HepG2 (cell line): ENCODE results near the gene PEX10. TPM values are rescaled to one million over a fixed set of nuclear protein-coding genes. Genes with fewer than 3 reads are reported as not detected.

ENCODE experiments used
- ATAC-seq: fragments of 200-7000 bp; cut with Tn5 transposase; 3 replicates; pipeline ENCODE4 v1.9.1; 2020; ENCODE audit warnings: mild to moderate bottlenecking, moderate library complexity
- BruUV-seq: library from RNA; stranded (reverse); fragments of 400-500 nt; replicated peaks from 2 replicates; lab custom pipeline; 2021; lab: Mats Ljungman, UMichigan
- CTCF ChIA-PET: fragments of 300-600 bp; formaldehyde crosslinking; extraction: SDS; loops from one replicate; lab custom pipeline; 2021; ENCODE audit warnings: low total read pairs, inconsistent platforms, low intra/inter-chr PET ratio; lab: Yijun Ruan, JAX
- POLR2A ChIA-PET: fragments of 350-600 bp; sonication (Branson Sonifier 250); formaldehyde crosslinking; loops from one replicate; lab custom pipeline; 2020; ENCODE audit warnings: antibody characterized with exemption, inconsistent platforms; lab: Yijun Ruan, JAX
- DNase-seq: peaks from one replicate; pipeline ENCODE4 v3.0.0-alpha.2; 2015; ENCODE audit warnings: low spot score
- FAIRE-seq: peaks from 3 replicates; lab custom pipeline; 2011; peaks lifted over from hg19 to GRCh38; lab: Jason Lieb, UNC
- H2AFZ ChIP-seq: one replicate; pipeline ENCODE4 v1.6.1; 2011; ENCODE audit warnings: low read length, inconsistent platforms
- H3K27ac ChIP-seq: fragments of 300-600 bp; 3 replicates; pipeline ENCODE4 v1.8.0; 2011; ENCODE audit warnings: mixed run types, mild to moderate bottlenecking, mixed read lengths, low read length, inconsistent platforms; ENCODE audit not compliant: insufficient read depth; ENCODE audit errors: extremely low read length
- H3K27me3 ChIP-seq, 2 experiments: fragments of 200-600 bp in 1 of 2; 2 replicates in 1 of 2; 3 replicates in 1 of 2; pipeline versions ENCODE4 v1.6.0 to v1.8.0; 2011; ENCODE audit warnings: low read length in 2 of 2, mild to moderate bottlenecking in 2 of 2, moderate library complexity in 2 of 2, inconsistent platforms in 1 of 2; ENCODE audit not compliant: insufficient read depth in 2 of 2, control insufficient read depth in 1 of 2
- H3K36me3 ChIP-seq, 2 experiments: fragments of 200-600 bp in 1 of 2; replicated peaks in 1 of 2; 2 replicates in 1 of 2; 3 replicates in 1 of 2; pipeline versions ENCODE4 v1.5.1 to v1.8.0; 2011; ENCODE audit warnings: low read length in 2 of 2, inconsistent platforms in 1 of 2; ENCODE audit not compliant: insufficient read depth in 2 of 2, control insufficient read depth in 1 of 2
- H3K4me1 ChIP-seq: 2 replicates; pipeline ENCODE4 v1.5.1; 2012; ENCODE audit warnings: low read length, inconsistent platforms; ENCODE audit not compliant: insufficient read depth
- H3K4me2 ChIP-seq: 2 replicates; pipeline ENCODE4 v1.6.0; 2011; ENCODE audit warnings: low read depth, low read length, inconsistent platforms
- H3K4me3 ChIP-seq, 3 experiments: fragments of 200-600 bp in 1 of 3; sonication (generic), shearing (Covaris generic) in 1 of 3; replicated peaks in 1 of 3; 2 replicates each; pipeline ENCODE4 v1.5.1; 2011 to 2016; ENCODE audit warnings: low read length in 3 of 3, inconsistent platforms in 2 of 3, low read depth in 2 of 3, mild to moderate bottlenecking in 2 of 3, control low read depth in 1 of 3, mixed read lengths in 1 of 3; ENCODE audit not compliant: insufficient read depth in 1 of 3
- H3K79me2 ChIP-seq: one replicate; pipeline ENCODE4 v1.6.1; 2011; ENCODE audit warnings: low read length, inconsistent platforms; ENCODE audit not compliant: insufficient read depth
- H3K9ac ChIP-seq: 2 replicates; pipeline ENCODE4 v1.6.0; 2011; ENCODE audit warnings: mild to moderate bottlenecking, low read depth, low read length, inconsistent platforms; ENCODE audit not compliant: insufficient read depth
- H3K9me3 ChIP-seq: 2 replicates; pipeline ENCODE4 v1.5.1; 2012; ENCODE audit warnings: mild to moderate bottlenecking, low read length
- H4K20me1 ChIP-seq: 2 replicates; pipeline ENCODE4 v1.6.0; 2011; ENCODE audit warnings: inconsistent platforms, mild to moderate bottlenecking, low read length, moderate library complexity; ENCODE audit not compliant: insufficient read depth
- BRD4 ChIP-seq: sonication (generic); formaldehyde crosslinking; IDR thresholded peaks from 2 replicates; pipeline ENCODE4 v1.4.0; 2020; ENCODE audit warnings: missing genetic modification reagents
- RELA ChIP-seq: sonication (generic); formaldehyde crosslinking; IDR thresholded peaks from 2 replicates; pipeline ENCODE4 v1.4.0; 2020; ENCODE audit warnings: missing genetic modification reagents
- SP5 ChIP-seq: IDR thresholded peaks from 2 replicates; pipeline ENCODE4 v1.6.1; 2016; ENCODE audit warnings: low read depth, borderline replicate concordance
- ZFP1 ChIP-seq: IDR thresholded peaks from 2 replicates; pipeline ENCODE4 v1.6.1; 2016
- ZSCAN30 ChIP-seq: sonication (generic); formaldehyde crosslinking; IDR thresholded peaks from 2 replicates; pipeline ENCODE4 v1.5.0; 2020; ENCODE audit warnings: mild to moderate bottlenecking, missing genetic modification reagents
- WGBS: methylation state at CpG from one replicate; pipeline ENCODE4 v1.1.6; 2017; ENCODE audit warnings: low lambda C conversion rate; 5-methylcytosine and 5-hydroxymethylcytosine counted together
- in situ Hi-C: cut with HindIII; loops from 2 replicates; pipeline ENCODE4 v1.10.0; 2017; ENCODE audit warnings: low pct_unique_long_range_greater_than_20kb; ENCODE audit not compliant: extremely low pct_ligation_motif_present
- intact Hi-C: fragments of 100-400 bp; cut with micrococcal nuclease; formaldehyde crosslinking; loops from one replicate; pipeline ENCODE4 v1.10.0; 2022; ENCODE audit not compliant: unreplicated experiment
- polyA plus RNA-seq, 8 experiments: library from polyadenylated mRNA; depleted of rRNA in 3 of 8; stranded (reverse) in 7 of 8; unstranded in 1 of 8; fragments of >200 nt; fragmentation: Illumina TruSeq in 4 of 8; extraction: Trizol in 4 of 8; gene quantifications; 2 replicates each; pipeline versions ENCODE4 v1.2.1 to v1.2.3, GENCODE V29; 2011 to 2016; ENCODE audit warnings: low read depth in 4 of 8, missing spikeins in 1 of 8, mixed read lengths in 1 of 8; ENCODE audit not compliant: insufficient read depth in 1 of 8
- total RNA-seq, 5 experiments: library from RNA; depleted of rRNA; stranded (reverse); fragments of >200 nt; fragmentation: Illumina TruSeq; extraction: Trizol; gene quantifications; 2 replicates each; pipeline ENCODE4 v1.2.3, GENCODE V29; 2016; ENCODE audit warnings: low read depth in 1 of 5
- TF ChIP-seq, protein P1 (sequence below): sonication (generic); formaldehyde crosslinking; IDR thresholded peaks from 2 replicates; pipeline ENCODE4 v1.4.0; 2020; ENCODE audit warnings: missing genetic modification reagents, borderline replicate concordance

The PEX10 gene
- total and polyA plus RNA-seq, 2 of the 13 experiments (the other 11 are each of a cell fraction or from before 2014, with no cell fraction given) = 16.1 to 39.6 TPM

DNA sequence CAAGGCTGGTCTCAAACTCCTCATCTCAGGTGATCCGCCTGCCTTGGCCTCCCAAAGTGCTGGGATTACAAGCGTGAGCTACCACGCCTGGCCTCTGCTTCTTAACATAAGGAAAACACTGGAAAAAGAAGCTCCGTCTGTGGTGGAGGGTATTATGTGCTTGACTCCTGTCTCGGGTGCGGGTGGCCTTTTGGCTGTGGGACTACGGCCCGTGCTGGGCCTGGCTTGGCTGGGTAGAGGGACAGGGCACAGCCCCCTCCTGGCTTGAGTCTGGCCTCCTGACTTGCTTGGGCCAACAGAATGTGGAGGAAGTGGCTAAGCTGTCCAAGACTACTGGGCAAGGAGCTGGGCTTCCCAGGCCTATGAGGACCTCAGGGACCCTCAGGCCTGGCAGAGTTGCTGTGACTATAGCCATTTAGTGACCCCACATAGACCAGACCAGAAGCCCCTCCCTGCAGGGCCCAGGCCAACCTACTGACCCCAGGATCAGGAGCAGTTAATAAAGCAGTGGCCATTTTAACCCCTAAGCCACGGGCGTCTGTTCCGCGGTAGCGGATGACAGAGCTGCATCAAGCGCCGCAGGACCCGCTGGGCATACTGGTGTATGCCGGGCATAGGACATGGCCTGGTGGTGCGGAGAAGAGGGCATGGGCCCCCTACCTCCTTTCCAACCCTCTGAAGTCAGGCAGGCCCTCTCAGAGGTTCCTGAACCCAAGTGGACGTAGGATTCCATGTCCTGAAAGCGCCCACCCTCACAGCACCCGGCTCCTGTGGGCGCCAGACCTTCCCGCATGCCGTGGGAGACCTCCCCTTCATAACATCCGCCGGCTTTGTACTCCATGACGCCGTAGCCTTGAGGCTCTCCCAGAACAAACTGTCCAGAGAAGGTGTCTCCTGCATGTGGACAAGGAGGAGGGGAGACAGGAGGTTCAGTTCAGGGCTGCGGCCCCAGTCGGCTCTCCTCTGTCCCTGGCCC is 25.4 kb downstream of the PEX10 start:
- H4K20me1 ChIP-seq = no peaks in the 10 kb centered on the region
- FAIRE-seq (no peak), DNase-seq (no peak), ATAC-seq (no peak)
- H3K4me2 ChIP-seq = no peak overlapping the region
- H3K36me3 ChIP-seq = 0 out of 5 replicates have a peak, but pooled peaks cover 0 to 3% of the 10 kb centered on the region in 2 experiments
- no TSS peak for BruUV-seq
- no peak overlapping the region for H2AFZ ChIP-seq
- no peak overlapping the region for H3K4me3 ChIP-seq
- TF ChIP-seq RELA (CRISPR knock-in tag) (no peak), ZFP1 (CRISPR knock-in tag) (no peak), SP5 (no peak), ZSCAN30 (no peak), BRD4 (CRISPR knock-in tag) (no peak)
- TF ChIP-seq, protein P1, sequence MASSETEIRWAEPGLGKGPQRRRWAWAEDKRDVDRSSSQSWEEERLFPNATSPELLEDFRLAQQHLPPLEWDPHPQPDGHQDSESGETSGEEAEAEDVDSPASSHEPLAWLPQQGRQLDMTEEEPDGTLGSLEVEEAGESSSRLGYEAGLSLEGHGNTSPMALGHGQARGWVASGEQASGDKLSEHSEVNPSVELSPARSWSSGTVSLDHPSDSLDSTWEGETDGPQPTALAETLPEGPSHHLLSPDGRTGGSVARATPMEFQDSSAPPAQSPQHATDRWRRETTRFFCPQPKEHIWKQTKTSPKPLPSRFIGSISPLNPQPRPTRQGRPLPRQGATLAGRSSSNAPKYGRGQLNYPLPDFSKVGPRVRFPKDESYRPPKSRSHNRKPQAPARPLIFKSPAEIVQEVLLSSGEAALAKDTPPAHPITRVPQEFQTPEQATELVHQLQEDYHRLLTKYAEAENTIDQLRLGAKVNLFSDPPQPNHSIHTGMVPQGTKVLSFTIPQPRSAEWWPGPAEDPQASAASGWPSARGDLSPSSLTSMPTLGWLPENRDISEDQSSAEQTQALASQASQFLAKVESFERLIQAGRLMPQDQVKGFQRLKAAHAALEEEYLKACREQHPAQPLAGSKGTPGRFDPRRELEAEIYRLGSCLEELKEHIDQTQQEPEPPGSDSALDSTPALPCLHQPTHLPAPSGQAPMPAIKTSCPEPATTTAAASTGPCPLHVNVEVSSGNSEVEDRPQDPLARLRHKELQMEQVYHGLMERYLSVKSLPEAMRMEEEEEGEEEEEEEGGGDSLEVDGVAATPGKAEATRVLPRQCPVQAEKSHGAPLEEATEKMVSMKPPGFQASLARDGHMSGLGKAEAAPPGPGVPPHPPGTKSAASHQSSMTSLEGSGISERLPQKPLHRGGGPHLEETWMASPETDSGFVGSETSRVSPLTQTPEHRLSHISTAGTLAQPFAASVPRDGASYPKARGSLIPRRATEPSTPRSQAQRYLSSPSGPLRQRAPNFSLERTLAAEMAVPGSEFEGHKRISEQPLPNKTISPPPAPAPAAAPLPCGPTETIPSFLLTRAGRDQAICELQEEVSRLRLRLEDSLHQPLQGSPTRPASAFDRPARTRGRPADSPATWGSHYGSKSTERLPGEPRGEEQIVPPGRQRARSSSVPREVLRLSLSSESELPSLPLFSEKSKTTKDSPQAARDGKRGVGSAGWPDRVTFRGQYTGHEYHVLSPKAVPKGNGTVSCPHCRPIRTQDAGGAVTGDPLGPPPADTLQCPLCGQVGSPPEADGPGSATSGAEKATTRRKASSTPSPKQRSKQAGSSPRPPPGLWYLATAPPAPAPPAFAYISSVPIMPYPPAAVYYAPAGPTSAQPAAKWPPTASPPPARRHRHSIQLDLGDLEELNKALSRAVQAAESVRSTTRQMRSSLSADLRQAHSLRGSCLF (CRISPR knock-in tag) = no peak
- no peak overlapping the region for H3K27ac ChIP-seq
- ChIA-PET POLR2A (no interaction called here), CTCF (no interaction called here)
- WGBS = 97% methylated on average over 30 of the region's 30 CpGs
- H3K27me3 ChIP-seq = no peaks in the 10 kb centered on the region
- in situ Hi-C loops = no loop called here
- intact Hi-C loops = no loop called here
- H3K4me1 ChIP-seq = peaks cover 41% of the 10 kb centered on the region
- no peak overlapping the region for H3K9ac ChIP-seq
- no peaks in the 10 kb centered on the region for H3K9me3 ChIP-seq
- H3K79me2 ChIP-seq = peaks cover 6% of the 10 kb centered on the region
